Activated CD8-positive, alpha-beta T cell treated with anti-CD3 and anti-CD28 coated beads for 36 hours (primary cell): ENCODE data around the gene PARVA. TPM values are rescaled to one million over a fixed set of nuclear protein-coding genes. Genes with fewer than 3 reads are reported as not detected.

ENCODE experiments used
- ATAC-seq: fragments of 200-7000 bp; cut with Tn5 transposase; one replicate; pipeline ENCODE4 v1.10.0; 2021; ENCODE audit warnings: mild to moderate bottlenecking, moderate library complexity
- CTCF ChIA-PET: fragments of 350-600 bp; sonication (Branson Sonifier 250); formaldehyde crosslinking; loops from one replicate; lab custom pipeline; 2021; ENCODE audit warnings: antibody characterized with exemption; lab: Charles Lee
- POLR2A ChIA-PET: fragments of 350-600 bp; sonication (Branson Sonifier 250); formaldehyde crosslinking; loops from one replicate; lab custom pipeline; 2021; ENCODE audit warnings: antibody characterized with exemption; lab: Charles Lee
- DNase-seq: peaks from one replicate; pipeline ENCODE4 v3.0.0-alpha.2; 2020
- H3K27ac Mint-ChIP-seq: one replicate; pipeline ENCODE4 v1.8.0; 2021; ENCODE audit warnings: mild to moderate bottlenecking, mixed read lengths
- H3K27me3 Mint-ChIP-seq: one replicate; pipeline ENCODE4 v1.8.0; 2021; ENCODE audit warnings: mixed read lengths
- H3K36me3 Mint-ChIP-seq: one replicate; pipeline ENCODE4 v1.8.0; 2021; ENCODE audit warnings: low read depth, mixed read lengths
- H3K4me1 Mint-ChIP-seq: one replicate; pipeline ENCODE4 v1.8.0; 2021; ENCODE audit warnings: low read depth, mixed read lengths
- H3K4me3 Mint-ChIP-seq: one replicate; pipeline ENCODE4 v1.8.0; 2021; ENCODE audit warnings: mild to moderate bottlenecking, moderate library complexity, mixed read lengths
- H3K9me3 Mint-ChIP-seq: one replicate; pipeline ENCODE4 v1.8.0; 2021; ENCODE audit warnings: mixed read lengths
- CTCF ChIP-seq: fragments of 200-600 bp; IDR thresholded peaks from one replicate; pipeline ENCODE4 v1.8.0; 2022; ENCODE audit warnings: antibody characterized with exemption, mild to moderate bottlenecking
- intact Hi-C: fragments of 100-400 bp; cut with micrococcal nuclease; formaldehyde crosslinking; loops from one replicate; pipeline ENCODE4 v1.10.0; 2022
- total RNA-seq, 2 experiments: library from RNA; stranded (reverse); gene quantifications; one replicate each; pipeline ENCODE4 v1.2.3, GENCODE V29; 2021

Gene PARVA
- total RNA-seq, 2 experiments from 2014 or later, result not detected

- H3K27me3 Mint-ChIP-seq, result peaks cover 8% of the 10 kb centered on the region
- peaks cover 9% of the 10 kb centered on the region for H3K9me3 Mint-ChIP-seq
- no peak overlapping the region for H3K27ac Mint-ChIP-seq
- TF ChIP-seq CTCF, result peak; percentile 5
- POLR2A ChIA-PET, result no interaction called here
- intact Hi-C loops, result no loop called here
- ATAC-seq (no peak), DNase-seq (no peak)
- H3K4me1 Mint-ChIP-seq, result no peaks in the 10 kb centered on the region
- CTCF ChIA-PET, result interaction anchor here (0.8 to 3.7 kb wide), 5 partner anchors 20 to 257 kb away, joined by 3 to 14 read pairs (median 3); no protein-coding TSS in a partner anchor
- H3K4me3 Mint-ChIP-seq, result no peak overlapping the region
- H3K36me3 Mint-ChIP-seq, result no peaks in the 10 kb centered on the region
Measured at GRCh38 chr11:12485328-12485727, 108.0 kb downstream of the PARVA start.

- Mint-ChIP-seq H3K9me3 (peaks cover 9% of the 10 kb centered on the region), H3K4me3 (no peak overlapping the region), H3K27me3 (peaks cover 8% of the 10 kb centered on the region), H3K4me1 (no peaks in the 10 kb centered on the region), H3K36me3 (no peaks in the 10 kb centered on the region), H3K27ac (no peak overlapping the region)
- ChIA-PET POLR2A (no interaction called here), CTCF (interaction anchor here (1.0 kb wide), 1 partner anchor 64 kb away, joined by 3 read pairs; no protein-coding TSS in a partner anchor)
- no peak for TF ChIP-seq CTCF
- ATAC-seq (no peak), DNase-seq (no peak)
- intact Hi-C loops, result no loop called here
Measured at GRCh38 chr11:12489246-12489772, 111.9 kb downstream of the PARVA start.

GRCh38 chr11:12494699-12495098 is 117.3 kb downstream of the PARVA start:
- ATAC-seq (no peak), DNase-seq (no peak)
- H3K36me3 Mint-ChIP-seq, result no peaks in the 10 kb centered on the region
- no peaks in the 10 kb centered on the region for H3K4me1 Mint-ChIP-seq
- POLR2A ChIA-PET, result no interaction called here
- H3K27me3 Mint-ChIP-seq, result no peaks in the 10 kb centered on the region
- CTCF ChIA-PET, result interaction anchor here (1.1 to 1.9 kb wide), 3 partner anchors 8 to 163 kb away, joined by 3 to 5 read pairs (median 4); no protein-coding TSS in a partner anchor
- intact Hi-C loops, result no loop called here
- H3K9me3 Mint-ChIP-seq, result peaks cover under 1% of the 10 kb centered on the region
- no peak for TF ChIP-seq CTCF
- no peak overlapping the region for H3K27ac Mint-ChIP-seq
- no peak overlapping the region for H3K4me3 Mint-ChIP-seq

- CTCF ChIA-PET, result interaction anchor here (1.9 kb wide), 1 partner anchor 165 kb away, joined by 5 read pairs; no protein-coding TSS in a partner anchor
- H3K27ac Mint-ChIP-seq, result no peak overlapping the region
- ATAC-seq (no peak), DNase-seq (no peak)
- no peak overlapping the region for H3K4me3 Mint-ChIP-seq
- H3K27me3 Mint-ChIP-seq, result no peaks in the 10 kb centered on the region
- POLR2A ChIA-PET, result no interaction called here
- H3K4me1 Mint-ChIP-seq, result no peaks in the 10 kb centered on the region
- intact Hi-C loops, result no loop called here
- H3K9me3 Mint-ChIP-seq, result no peaks in the 10 kb centered on the region
- no peak for TF ChIP-seq CTCF
- no peaks in the 10 kb centered on the region for H3K36me3 Mint-ChIP-seq
Measured at GRCh38 chr11:12496181-12497025, 119.0 kb downstream of the PARVA start.

GRCh38 chr11:12497431-12497830 is 120.1 kb downstream of the PARVA start:
- H3K9me3 Mint-ChIP-seq, result no peaks in the 10 kb centered on the region
- no peak overlapping the region for H3K4me3 Mint-ChIP-seq
- H3K36me3 Mint-ChIP-seq, result no peaks in the 10 kb centered on the region
- DNase-seq, result no peak
- TF ChIP-seq CTCF, result no peak
- ATAC-seq, result no peak
- ChIA-PET POLR2A (no interaction called here), CTCF (no interaction called here)
- intact Hi-C loops, result no loop called here
- H3K27ac Mint-ChIP-seq, result no peak overlapping the region
- H3K4me1 Mint-ChIP-seq, result no peaks in the 10 kb centered on the region
- no peaks in the 10 kb centered on the region for H3K27me3 Mint-ChIP-seq
